Left hindlimb (tissue), 1 donor: ENCODE results near the gene MPRIP.

Source experiments
- DNase-seq: peaks from one replicate; pipeline ENCODE4 v3.0.0-alpha.2; 2018

The MPRIP gene

DNA sequence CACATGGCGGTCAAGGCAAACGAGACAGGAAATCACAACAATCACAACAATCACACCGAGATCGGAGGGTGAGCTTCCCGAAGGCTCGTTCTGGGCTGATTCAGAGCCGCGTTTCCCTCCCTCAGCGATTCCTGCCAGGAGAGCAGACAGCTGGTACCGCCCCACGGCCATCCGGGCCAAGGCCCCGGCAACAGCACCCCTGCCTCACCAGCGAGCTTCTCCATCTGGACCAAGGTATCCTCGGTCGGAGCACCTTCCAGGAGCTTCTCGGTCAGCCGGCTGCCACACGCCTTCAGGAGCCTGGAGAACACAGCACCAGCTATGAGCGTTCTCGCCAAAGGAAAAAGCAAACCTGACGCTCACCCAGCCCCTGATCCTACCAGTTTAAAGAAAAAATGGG, 179.1 kb downstream of the MPRIP start:
- no peak for DNase-seq

DNA sequence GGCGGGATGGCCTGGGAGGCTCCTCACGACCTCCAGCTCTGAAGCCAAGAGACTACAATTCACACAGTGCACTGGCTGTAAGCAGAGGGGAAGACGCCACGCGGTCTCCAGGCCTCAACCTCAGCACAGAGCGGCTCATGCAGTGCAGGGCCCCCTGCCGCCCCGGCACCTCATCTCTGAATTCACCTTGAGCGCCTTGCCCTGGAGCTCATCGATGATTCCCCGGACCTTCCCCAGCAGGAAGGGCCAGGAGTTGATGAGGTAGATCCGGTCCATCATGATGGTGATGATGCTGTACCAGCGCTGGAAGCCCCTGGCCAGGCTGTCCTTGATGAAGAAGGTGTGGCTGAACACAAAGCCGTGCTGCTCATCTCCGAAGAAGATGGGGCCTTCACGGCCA, 181.5 kb downstream of the MPRIP start:
- no peak for DNase-seq

DNA sequence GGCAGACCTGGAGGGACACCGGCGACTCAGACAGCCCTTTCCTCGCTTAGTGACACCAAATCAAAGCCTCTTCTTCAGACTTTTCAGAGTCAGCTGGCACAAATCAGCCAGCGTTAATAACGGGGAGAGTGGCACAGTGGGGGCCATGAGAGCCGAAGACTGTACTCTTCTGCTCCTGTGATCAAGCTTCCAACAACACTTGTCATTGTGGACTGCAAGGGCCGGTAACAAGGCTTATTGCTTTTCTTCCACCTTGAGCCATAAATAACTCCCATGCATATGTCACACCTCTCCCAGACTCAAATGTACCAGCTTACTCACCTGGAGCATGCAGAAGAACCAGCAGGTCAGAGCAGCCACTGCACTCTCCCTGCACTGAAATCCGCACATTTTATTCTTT, 181.9 kb downstream of the MPRIP start:
- no peak for DNase-seq

GRCh38 chr17:17225901-17226300, 183.6 kb downstream of the MPRIP start:
- no peak for DNase-seq

DNA sequence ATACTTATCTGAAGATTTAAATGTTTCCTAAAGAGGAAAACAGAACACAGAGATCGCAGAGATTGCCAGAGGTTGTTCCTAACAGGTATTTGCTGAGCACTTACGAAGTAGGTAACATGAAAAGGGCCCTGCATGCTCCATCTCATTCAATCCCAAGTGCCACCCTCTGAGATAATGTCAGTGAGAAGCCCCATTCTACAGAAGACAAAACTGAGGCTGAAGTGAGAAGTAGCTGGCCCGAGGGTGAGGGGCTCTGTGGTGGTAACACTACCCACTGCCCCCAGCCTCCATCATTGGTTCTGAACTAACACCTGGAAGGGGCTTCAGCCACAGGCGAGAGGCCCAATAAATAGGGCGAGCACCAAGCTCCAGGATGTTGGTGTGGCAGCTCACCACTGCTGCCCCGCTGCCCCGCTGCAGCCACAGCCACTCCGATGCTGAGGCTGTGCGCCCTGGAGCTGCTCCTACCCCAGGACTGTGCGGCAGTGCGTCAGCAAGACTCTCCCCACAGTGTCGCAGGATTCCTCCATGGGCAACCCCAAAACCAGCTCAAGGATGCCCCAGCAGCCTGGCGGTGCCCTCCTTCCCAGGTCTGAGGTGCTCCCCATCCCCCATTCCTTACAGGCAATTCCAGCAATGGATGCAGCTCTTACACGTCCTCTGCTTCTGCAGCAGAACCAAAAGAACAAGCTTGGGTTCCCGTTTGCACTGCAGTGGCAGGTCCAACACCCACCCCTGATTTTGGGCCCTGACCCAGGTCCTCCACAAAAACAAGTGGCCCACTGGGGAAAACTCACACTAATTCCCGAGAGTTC, 184.4 kb downstream of the MPRIP start:
- no peak for DNase-seq

DNA sequence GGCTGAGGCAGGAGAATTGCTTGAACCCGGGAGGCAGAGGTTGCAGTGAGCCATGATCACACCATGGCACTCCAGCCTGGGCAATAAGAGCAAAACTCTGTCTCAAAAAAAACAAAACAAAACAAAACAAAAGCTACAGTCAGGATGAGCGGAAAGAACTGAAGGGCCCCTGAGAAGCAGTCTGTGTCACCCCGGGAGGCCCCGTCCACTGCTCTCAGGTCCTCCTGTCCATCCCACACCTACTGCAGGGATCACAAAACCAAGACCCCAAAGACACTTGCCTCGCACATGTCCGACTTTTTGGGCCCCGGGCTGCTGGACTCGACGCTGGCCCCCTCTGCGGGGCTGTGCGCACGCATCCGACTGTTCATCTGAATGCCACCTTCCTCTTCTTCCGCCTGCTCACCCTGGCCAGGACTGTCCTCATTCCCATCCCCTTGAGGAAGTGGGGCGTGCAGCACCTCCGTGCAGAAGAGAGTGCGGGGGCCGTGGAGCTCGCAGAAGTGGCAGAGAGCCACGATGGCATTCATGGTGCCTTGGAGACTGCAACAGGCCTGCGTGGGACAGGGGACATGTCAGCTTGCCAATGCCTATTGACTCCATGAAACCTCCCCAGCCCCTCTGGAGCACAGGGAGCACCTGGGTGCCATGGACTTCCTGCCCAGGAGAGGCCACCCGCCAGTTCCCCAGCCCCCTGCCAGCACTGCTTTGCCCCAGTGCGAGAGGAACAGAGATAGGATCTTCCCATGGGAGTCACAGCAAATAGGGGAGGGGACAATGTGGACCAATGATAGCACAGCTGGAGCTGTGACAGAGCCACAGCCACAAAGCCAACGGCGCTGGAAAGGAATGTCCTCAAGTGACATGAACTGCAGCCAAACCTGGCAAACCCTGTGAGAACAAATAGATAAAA, 185.6 kb downstream of the MPRIP start:
- no peak for DNase-seq

GRCh38 chr17:17228521-17229279, 186.4 kb downstream of the MPRIP start:
- DNase-seq: no peak

GRCh38 chr17:17229416-17230384, 187.4 kb downstream of the MPRIP start:
- no peak for DNase-seq

- no peak for DNase-seq
These were observed 189.5 kb downstream of the MPRIP start for GRCh38 chr17:17231621-17232302.

- DNase-seq: no peak
These were observed 190.0 kb downstream of the MPRIP start for GRCh38 chr17:17232303-17232621.

GRCh38 chr17:17235212-17236174, 193.2 kb downstream of the MPRIP start:
- DNase-seq: no peak

DNA sequence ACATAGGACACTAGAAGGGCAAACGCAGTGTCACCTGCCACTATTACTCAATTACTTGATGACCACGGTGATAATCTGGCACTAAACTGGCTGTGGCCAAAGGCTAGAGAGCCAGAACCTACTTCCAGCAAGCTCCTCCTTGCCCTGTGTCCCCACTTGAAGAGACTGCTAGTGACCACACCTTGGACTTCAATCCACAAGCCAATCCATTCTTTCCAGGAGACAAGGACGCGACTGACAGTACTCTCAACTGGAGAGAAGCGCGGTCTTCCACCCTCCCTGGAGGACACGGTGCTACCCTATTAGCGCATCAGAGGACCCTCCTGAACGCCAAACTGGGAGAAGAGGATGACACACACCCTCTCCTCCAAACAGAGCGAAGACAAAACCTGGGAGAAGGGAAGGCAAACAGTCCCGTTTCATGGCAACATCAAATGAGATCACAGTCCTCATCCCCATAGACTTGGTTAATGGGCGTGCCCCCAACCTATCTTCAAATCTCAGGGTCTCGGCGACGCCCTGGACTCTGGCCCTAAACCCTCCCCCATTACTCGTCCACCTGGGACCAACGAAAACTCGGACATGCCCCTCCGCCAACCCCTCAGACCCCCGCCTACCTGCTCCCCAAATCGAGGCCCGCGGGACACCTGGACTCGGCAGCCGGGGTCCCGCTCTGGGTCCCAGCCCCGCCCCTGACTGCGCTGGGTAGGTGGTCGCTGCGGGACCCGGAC, 194.2 kb downstream of the MPRIP start:
- DNase-seq: peak; percentile 42

DNA sequence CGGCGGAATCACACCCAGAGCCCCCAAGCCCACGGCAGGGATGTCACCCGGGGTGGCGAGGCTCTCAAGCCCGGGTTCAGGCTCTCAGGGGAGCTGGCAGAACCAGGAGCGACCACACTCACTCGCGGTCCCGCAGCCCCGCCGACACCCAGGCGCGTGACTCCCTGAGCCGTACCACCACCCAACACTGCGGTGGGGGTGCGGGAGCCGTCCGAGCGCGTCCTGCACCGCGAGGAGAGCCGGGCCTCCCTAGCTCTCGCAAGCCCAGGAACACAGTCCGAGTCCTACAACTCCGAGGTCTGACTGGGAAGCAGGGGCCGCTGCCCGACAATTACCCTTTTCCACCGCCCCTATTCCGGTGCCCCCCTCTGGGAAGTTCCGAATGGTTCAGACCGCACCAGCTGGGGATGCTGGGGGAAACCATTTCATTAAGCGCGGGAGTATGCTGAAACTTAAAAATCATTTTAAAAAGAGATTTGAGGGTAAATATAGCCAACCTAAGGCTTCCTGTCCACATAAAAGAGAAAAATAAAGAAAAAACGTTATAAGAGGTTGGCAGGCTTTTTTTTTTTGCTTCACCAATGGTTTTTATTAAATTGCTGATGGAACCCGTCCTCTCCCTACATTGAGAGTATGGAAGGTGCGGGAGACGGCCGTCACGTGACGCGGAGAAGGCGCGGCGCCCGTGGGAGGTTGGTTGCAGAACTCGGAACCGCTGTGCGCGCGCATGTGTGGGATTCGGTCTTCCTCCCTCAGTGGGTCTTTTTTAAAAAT, 195.0 kb downstream of the MPRIP start, which contains the start of gene FLCN:
FLCN (minus strand) TSS at position 143 of the 774 bp plus-strand sequence. CDS start 9,031 bp downstream, outside the sequence.
- DNase-seq: peak; percentile 89

GRCh38 chr17:17239832-17240231, 197.6 kb downstream of the MPRIP start:
- DNase-seq: no peak

DNA sequence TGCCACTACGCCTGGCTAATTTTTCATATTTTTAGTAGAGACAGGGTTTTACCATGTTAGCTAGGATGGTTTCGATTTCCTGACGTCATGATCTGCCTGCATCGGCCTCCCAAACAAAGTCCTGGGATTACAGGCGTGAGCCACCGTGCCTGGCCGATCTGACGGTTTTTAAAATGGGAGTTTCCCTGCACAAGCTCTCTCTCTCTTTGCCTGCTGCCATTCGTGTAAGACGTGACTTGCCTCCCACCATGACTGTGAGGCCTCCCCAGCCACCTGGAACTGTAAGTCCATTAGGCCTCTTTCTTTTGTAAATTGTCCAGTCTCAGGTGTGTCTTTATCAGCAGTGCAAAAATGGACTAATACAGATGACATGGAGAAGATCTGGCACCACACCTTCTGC, 199.4 kb downstream of the MPRIP start:
- no peak for DNase-seq

DNA sequence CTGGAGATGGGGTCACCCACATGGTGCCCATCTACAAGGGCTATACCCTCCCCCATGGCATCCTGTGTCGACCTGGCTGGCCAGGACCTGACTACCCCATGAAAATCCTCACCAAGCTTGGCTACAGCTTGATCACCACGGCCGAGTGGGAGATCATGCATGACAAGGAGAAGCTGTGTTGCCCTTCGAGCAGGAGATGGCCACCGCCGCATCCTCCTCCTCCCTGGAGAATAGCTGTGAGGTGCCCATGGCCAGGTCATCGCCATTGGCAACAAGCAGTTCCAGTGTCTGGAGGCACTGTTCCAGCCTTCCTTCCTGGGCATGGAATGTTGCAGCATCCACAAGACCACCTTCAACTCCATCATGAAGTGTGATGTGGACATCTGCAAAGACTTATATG, 200.0 kb downstream of the MPRIP start:
- DNase-seq: no peak
